H9 (cell line): Measurements from ENCODE around the gene MCAT. TPM values are rescaled to one million over a fixed set of nuclear protein-coding genes. Genes with fewer than 3 reads are reported as not detected.

Source experiments
- DNase-seq: peaks from one replicate; pipeline ENCODE4 v3.0.0-alpha.2; 2017
- H2AFZ ChIP-seq: one replicate; pipeline ENCODE4 v1.6.1; 2013; ENCODE audit warnings: mild to moderate bottlenecking, low read length, control low read depth, moderate library complexity
- H2AK5ac ChIP-seq: 2 replicates; pipeline ENCODE4 v1.6.1; 2013; ENCODE audit warnings: low read length, control low read depth, mixed read lengths; ENCODE audit not compliant: insufficient read length
- H2BK120ac ChIP-seq: one replicate; pipeline ENCODE4 v1.6.1; 2013; ENCODE audit warnings: low read depth, mild to moderate bottlenecking, low read length, control low read depth, inconsistent platforms; ENCODE audit not compliant: poor library complexity, severe bottlenecking
- H2BK12ac ChIP-seq: 2 replicates; pipeline ENCODE4 v1.6.1; 2013; ENCODE audit warnings: low read length, control low read depth, mixed read lengths, low read depth; ENCODE audit not compliant: insufficient read length
- H2BK15ac ChIP-seq: 2 replicates; pipeline ENCODE4 v1.6.1; 2013; ENCODE audit warnings: low read depth, low read length, control low read depth
- H2BK20ac ChIP-seq: one replicate; pipeline ENCODE4 v1.6.1; 2013; ENCODE audit warnings: low read depth, mild to moderate bottlenecking, low read length, control low read depth, inconsistent platforms; ENCODE audit not compliant: poor library complexity, severe bottlenecking
- H2BK5ac ChIP-seq: 2 replicates; pipeline ENCODE4 v1.6.1; 2013; ENCODE audit warnings: low read length, control low read depth, mixed read lengths; ENCODE audit not compliant: insufficient read length
- H3K14ac ChIP-seq: 2 replicates; pipeline ENCODE4 v1.6.1; 2013; ENCODE audit warnings: low read length, control low read depth; ENCODE audit not compliant: insufficient read depth
- H3K18ac ChIP-seq: 2 replicates; pipeline ENCODE4 v1.6.1; 2013; ENCODE audit warnings: low read depth, mild to moderate bottlenecking, mixed read lengths, low read length, control low read depth; ENCODE audit not compliant: insufficient read length
- H3K23ac ChIP-seq: 2 replicates; pipeline ENCODE4 v1.6.1; 2013; ENCODE audit warnings: low read length, control low read depth, mixed read lengths, low read depth; ENCODE audit not compliant: insufficient read length
- H3K23me2 ChIP-seq: 2 replicates; pipeline ENCODE4 v1.6.1; 2013; ENCODE audit warnings: low read depth, mild to moderate bottlenecking, mixed read lengths, low read length, control low read depth; ENCODE audit not compliant: insufficient read length, poor library complexity, severe bottlenecking
- H3K27ac ChIP-seq: 2 replicates; pipeline ENCODE4 v1.5.1; 2013; ENCODE audit warnings: low read length, control low read depth, mixed read lengths, low read depth; ENCODE audit not compliant: insufficient read length
- H3K27me3 ChIP-seq: 2 replicates; pipeline ENCODE4 v1.6.1; 2013; ENCODE audit warnings: low read length, control low read depth, inconsistent platforms; ENCODE audit not compliant: insufficient read depth
- H3K4ac ChIP-seq: 2 replicates; pipeline ENCODE4 v1.6.1; 2013; ENCODE audit warnings: low read depth, mild to moderate bottlenecking, control low read depth, inconsistent platforms, low read length, moderate library complexity
- H3K4me1 ChIP-seq: 2 replicates; pipeline ENCODE4 v1.6.1; 2013; ENCODE audit warnings: low read length, control low read depth, inconsistent platforms; ENCODE audit not compliant: insufficient read depth
- H3K4me2 ChIP-seq: 2 replicates; pipeline ENCODE4 v1.6.1; 2013; ENCODE audit warnings: low read length, control low read depth, mixed read lengths; ENCODE audit not compliant: insufficient read length, insufficient read depth
- H3K56ac ChIP-seq: 2 replicates; pipeline ENCODE4 v1.6.1; 2013; ENCODE audit warnings: low read depth, mild to moderate bottlenecking, mixed read lengths, low read length, control low read depth; ENCODE audit not compliant: insufficient read length
- H3K79me1 ChIP-seq: 2 replicates; pipeline ENCODE4 v1.6.1; 2013; ENCODE audit warnings: low read depth, mild to moderate bottlenecking, moderate library complexity, low read length, control low read depth, inconsistent platforms; ENCODE audit not compliant: insufficient read depth, poor library complexity, severe bottlenecking
- H3K79me2 ChIP-seq: 2 replicates; pipeline ENCODE4 v1.6.1; 2013; ENCODE audit warnings: low read length, control low read depth, inconsistent platforms; ENCODE audit not compliant: insufficient read depth
- H3K9ac ChIP-seq: 2 replicates; pipeline ENCODE4 v1.6.1; 2013; ENCODE audit warnings: low read length, control low read depth, mixed read lengths; ENCODE audit not compliant: insufficient read length; ENCODE audit errors: extremely low read depth
- H3K9me3 ChIP-seq: one replicate; pipeline ENCODE4 v1.6.1; 2013; ENCODE audit warnings: low read depth, low read length, inconsistent platforms; ENCODE audit not compliant: control insufficient read depth
- H3T11ph ChIP-seq: one replicate; pipeline ENCODE4 v1.6.1; 2013; ENCODE audit warnings: mild to moderate bottlenecking, low read length, control low read depth, inconsistent platforms
- H4K20me1 ChIP-seq: one replicate; pipeline ENCODE4 v1.6.1; 2013; ENCODE audit not compliant: control insufficient read depth, insufficient read length, insufficient read depth
- H4K5ac ChIP-seq: 2 replicates; pipeline ENCODE4 v1.6.1; 2013; ENCODE audit warnings: low read depth, mild to moderate bottlenecking, mixed read lengths, low read length, control low read depth; ENCODE audit not compliant: insufficient read length
- H4K8ac ChIP-seq: replicated peaks from 2 replicates; pipeline ENCODE4 v1.6.1; 2013; ENCODE audit warnings: low read length, control low read depth, mixed read lengths, low read depth; ENCODE audit not compliant: insufficient read length
- H4K91ac ChIP-seq: 2 replicates; pipeline ENCODE4 v1.6.1; 2013; ENCODE audit warnings: low read depth, mild to moderate bottlenecking, moderate library complexity, mixed read lengths, low read length, control low read depth; ENCODE audit not compliant: insufficient read length
- H3K27ac Mint-ChIP-seq, 3 experiments: 2 replicates in 2 of 3; 3 replicates in 1 of 3; pipeline ENCODE4 v1.8.0; 2020 to 2021; ENCODE audit warnings: mixed read lengths in 3 of 3, mild to moderate bottlenecking in 1 of 3, moderate library complexity in 1 of 3
- H3K27me3 Mint-ChIP-seq: 2 replicates; pipeline ENCODE4 v1.8.0; 2021; ENCODE audit warnings: low read depth, mild to moderate bottlenecking, moderate library complexity, mixed read lengths
- H3K36me3 Mint-ChIP-seq, 3 experiments: 2 replicates in 2 of 3; 3 replicates in 1 of 3; pipeline ENCODE4 v1.8.0; 2020 to 2021; ENCODE audit warnings: low read depth in 3 of 3, mixed read lengths in 3 of 3; ENCODE audit not compliant: insufficient read depth in 1 of 3
- H3K4me1 Mint-ChIP-seq, 2 experiments: 2 replicates each; pipeline ENCODE4 v1.8.0; 2020; ENCODE audit warnings: mixed read lengths in 2 of 2
- H3K4me3 Mint-ChIP-seq, 2 experiments: 2 replicates in 1 of 2; 3 replicates in 1 of 2; pipeline ENCODE4 v1.8.0; 2020 to 2021; ENCODE audit warnings: mild to moderate bottlenecking in 2 of 2, mixed read lengths in 2 of 2, moderate library complexity in 1 of 2
- H3K9me3 Mint-ChIP-seq, 2 experiments: 2 replicates in 1 of 2; 3 replicates in 1 of 2; pipeline ENCODE4 v1.8.0; 2020; ENCODE audit warnings: mild to moderate bottlenecking in 2 of 2, mixed read lengths in 2 of 2, moderate library complexity in 1 of 2
- CTCF ChIP-seq: fragments of 200-600 bp; sonication (generic); conservative IDR thresholded peaks from 3 replicates; pipeline ENCODE4 v1.8.0; 2021; ENCODE audit warnings: antibody characterized with exemption, mild to moderate bottlenecking
- WGBS: extraction: QIAGEN DNeasy Blood & Tissue Kit; methylation state at CpG from one replicate; pipeline ENCODE4 v1.1.7; 2013; ENCODE audit warnings: missing lambda C conversion rate, low lambda C conversion rate, mixed read lengths; ENCODE audit not compliant: insufficient read length; ENCODE audit errors: extremely low coverage; 5-methylcytosine and 5-hydroxymethylcytosine counted together
- total RNA-seq: library from RNA; stranded (reverse); gene quantifications from 2 replicates; pipeline ENCODE4 v1.2.1, GENCODE V29; 2021

Gene MCAT
- total RNA-seq, 1 experiment from 2014 or later: 20.3 TPM

- no peak for TF ChIP-seq CTCF
- H3K27me3 Mint-ChIP-seq: peaks cover 6% of the 10 kb centered on the region
These were observed 45.8 kb upstream of the MCAT start for GRCh38 chr22:43188829-43189545.

More at GRCh38 chr22:43188829-43189545, 45.8 kb upstream of the MCAT start:
- H3K27ac Mint-ChIP-seq: peak overlapping the region in 1 of 3 experiments; percentile 92; a peak in 2 of 7 replicates
- no peak overlapping the region for H4K8ac ChIP-seq
- H3K27me3 ChIP-seq: no peaks in the 10 kb centered on the region
- H3K4me1 Mint-ChIP-seq: peaks cover 19 to 23% of the 10 kb centered on the region in 2 experiments
- H3T11ph ChIP-seq: no peak overlapping the region
- H2BK5ac ChIP-seq: no peak overlapping the region
- peak overlapping the region in 1 of 2 experiments; percentile 51; a peak in 1 of 5 replicates for H3K4me3 Mint-ChIP-seq
- no peak overlapping the region for H3K56ac ChIP-seq
- no peaks in the 10 kb centered on the region for H3K9me3 ChIP-seq
- H3K14ac ChIP-seq: no peak overlapping the region
- H4K91ac ChIP-seq: no peak overlapping the region
- H4K20me1 ChIP-seq: no peaks in the 10 kb centered on the region
- no peak overlapping the region for H2BK20ac ChIP-seq
- WGBS: no CpG with 5 or more reads among the region's 5 CpGs
- no peak overlapping the region for H2BK12ac ChIP-seq
- no peak overlapping the region for H3K4ac ChIP-seq
- H3K4me1 ChIP-seq: peaks cover 8% of the 10 kb centered on the region; the same call in 1 of the 2 replicates
- no peak overlapping the region for H3K18ac ChIP-seq
- H2BK15ac ChIP-seq: no peak overlapping the region
- peaks cover 0 to 8% (median 6%) of the 10 kb centered on the region in 3 experiments; a peak in 5 of 7 replicates for H3K36me3 Mint-ChIP-seq
- no peak overlapping the region for H3K23ac ChIP-seq
- no peak overlapping the region for H3K27ac ChIP-seq
- DNase-seq: no peak
- H3K79me2 ChIP-seq: peaks cover 4% of the 10 kb centered on the region
- no peak overlapping the region for H2AFZ ChIP-seq
- no peak overlapping the region for H3K9ac ChIP-seq
- no peak overlapping the region for H2AK5ac ChIP-seq
- no peaks in the 10 kb centered on the region; a peak in 2 of 5 replicates for H3K9me3 Mint-ChIP-seq
- H3K79me1 ChIP-seq: no peaks in the 10 kb centered on the region
- peaks cover 13% of the 10 kb centered on the region for H3K23me2 ChIP-seq
- H2BK120ac ChIP-seq: no peak overlapping the region
- no peak overlapping the region for H4K5ac ChIP-seq
- no peak overlapping the region for H3K4me2 ChIP-seq
